ENCODE data around the gene FAM9C.
A peak's percentile ranks its signal among the peaks of the same experiment; 100 is the strongest.
"Not testable (repeated sequence)": the region's sequence is repeated elsewhere in the genome, so short reads cannot be mapped to it uniquely, and the experiment has no call there.

FAM9C gene

DNA sequence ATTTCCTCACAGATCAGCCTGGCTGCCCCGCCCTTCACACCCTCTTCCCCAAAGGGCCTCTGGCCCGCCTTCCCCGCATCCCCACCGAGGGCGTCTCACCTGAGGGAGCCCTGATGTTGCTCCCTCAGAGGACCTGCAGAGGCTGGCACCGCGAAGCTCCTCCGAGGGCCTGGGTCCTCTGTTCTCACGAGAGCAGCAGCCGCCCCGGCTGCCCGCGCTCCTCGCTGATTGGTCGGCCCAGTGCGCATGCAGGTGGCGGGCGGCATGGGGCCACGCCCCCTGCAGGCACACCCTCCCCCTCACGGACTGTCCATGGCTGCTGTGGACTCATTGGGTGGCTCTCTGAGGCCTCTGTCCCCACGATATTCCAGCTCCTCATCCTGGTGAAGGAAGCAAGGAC is at the start of gene FAM9C:
TSS of gene FAM9C (minus strand) at position 180 of the 400 bp plus-strand sequence. CDS start 831 bp downstream, outside the sequence.
- DNase-seq (ENCODE audit: low read depth) = no peak

DNA sequence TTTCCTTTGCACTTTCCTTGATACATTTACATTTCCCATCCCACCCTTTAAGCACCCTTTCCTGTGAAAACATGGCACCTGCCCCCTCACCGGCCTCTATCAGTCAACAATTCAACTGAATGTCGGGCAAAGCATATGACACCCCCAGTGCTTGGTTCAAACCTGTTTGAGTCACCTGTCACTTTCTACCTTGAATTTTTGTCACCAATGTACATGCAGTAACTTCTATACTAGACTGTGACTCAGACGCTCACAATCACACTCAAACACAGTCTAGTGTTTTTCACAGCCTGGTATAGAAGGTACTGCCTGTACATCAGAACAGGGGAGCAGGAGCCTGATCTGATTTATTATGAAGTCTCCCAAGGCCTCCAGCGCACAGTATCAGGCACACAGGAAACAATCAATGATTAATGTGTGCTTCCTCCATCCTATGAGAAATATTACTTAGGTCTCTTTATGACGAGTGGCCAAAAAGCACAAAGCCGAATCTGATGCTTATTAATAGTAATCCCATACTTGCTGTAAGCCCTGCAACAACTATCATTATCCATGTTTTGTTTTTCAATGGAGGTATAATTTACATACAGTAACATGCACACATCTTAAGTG is 49.2 kb upstream of the FAM9C start:
- no peak for DNase-seq (ENCODE audit: low read depth)

DNA sequence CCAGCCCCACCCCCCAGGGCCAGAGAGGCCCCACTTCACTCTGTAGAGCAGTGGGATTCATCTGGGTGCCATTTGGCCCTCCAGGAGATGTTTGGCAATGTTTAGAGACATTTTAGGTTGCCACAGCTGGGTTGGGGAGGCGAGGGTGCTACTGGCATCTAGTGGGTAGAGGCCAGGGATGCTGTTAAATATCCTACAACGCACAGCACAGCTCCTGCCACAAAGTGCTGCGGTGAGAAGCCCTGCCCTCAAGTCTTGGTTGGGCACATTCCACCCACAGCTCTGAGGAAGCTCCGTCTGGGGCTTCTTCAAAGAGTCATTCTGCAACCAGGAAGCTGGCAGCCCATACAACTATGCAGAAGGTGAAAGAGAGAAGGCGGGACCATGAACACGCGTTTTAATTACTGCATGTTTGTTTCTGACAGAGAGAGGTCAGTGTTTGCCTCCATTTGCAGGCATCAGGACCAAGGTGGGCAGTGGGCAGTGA is 48.1 kb upstream of the FAM9C start:
- peak; percentile 55 for DNase-seq (ENCODE audit: low read depth)

DNA sequence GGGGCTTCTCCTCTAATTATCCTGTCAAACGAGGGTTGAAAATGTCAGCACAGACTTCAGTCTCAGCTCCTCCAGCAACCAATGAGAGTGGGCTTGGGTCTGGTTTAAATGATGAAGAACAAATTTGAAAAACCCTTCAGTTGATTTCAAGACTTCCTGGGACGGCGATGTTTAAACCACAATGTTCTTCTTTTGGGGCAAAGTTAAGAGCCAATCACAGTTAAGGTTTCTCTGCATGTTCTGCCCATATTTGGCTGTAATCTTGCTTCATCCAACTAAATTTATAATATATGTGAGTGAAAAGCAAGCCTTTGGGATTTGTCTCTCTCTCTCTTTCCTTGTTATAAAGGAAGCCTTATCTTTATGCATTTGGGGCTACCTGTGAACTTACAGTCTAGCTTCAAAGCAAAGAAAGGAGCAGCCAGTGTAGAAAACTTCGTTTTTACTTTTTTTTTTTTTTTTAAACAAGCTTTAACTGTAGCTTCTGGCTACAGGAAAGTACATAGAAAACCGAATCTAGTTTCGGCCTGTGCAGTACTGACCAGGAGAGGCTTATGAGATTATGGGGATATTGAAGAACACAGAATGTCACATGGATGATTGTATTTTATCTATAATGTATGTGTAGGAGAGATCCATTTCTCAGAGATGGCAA is 46.8 kb upstream of the FAM9C start:
- no peak for DNase-seq (ENCODE audit: low read depth)

DNA sequence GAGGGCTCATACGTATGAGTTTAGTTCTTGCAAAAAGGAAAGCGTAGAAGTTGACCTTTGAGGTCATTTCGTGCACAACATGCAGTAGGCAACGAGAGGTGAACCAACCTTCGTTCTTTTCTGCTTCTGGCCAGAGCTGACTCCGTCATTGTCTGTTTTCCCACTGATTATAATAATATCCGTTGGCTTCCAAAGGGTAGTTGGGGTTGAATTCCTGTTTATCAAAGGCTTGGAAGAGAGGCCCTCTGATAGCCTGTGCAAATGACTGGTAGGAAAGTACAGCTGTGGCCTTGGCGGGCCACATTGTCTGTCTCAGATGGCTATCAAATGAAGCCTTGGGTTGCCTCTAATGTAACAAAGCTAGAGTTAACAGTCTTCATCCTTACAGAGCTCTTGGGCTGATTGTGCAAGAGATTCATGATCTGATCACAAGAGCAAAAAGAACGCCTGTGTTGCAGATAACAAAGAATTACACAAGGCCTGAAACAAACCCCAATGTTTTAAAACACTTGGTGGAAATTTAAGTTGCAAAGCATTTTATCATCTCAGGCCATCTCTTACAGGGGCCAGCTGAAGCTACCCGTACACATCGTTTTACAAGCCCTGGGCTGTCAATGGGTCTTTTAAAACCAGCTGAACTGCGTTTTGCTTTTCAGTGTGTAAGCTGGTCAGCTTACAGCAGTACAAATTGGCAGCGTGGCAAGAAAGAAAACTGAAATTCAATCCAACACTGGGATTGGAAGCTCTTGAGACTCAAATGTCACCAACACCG is 46.1 kb upstream of the FAM9C start:
- no peak for DNase-seq (ENCODE audit: low read depth)

DNA sequence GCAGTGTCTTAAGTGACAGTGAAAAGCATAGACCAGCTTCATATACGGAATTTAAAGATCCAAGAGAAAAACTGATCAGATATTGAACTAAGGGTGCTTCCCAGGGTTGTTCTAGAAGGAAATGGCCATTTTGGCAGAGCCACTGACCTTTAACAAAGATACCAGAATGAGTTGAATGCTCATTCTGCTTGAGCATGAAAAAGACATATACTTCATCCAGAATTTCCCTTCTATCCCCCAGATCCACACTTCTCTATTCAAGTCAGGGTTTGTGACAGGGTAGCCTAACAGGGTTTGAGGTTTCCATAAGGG is 45.6 kb upstream of the FAM9C start:
- DNase-seq (ENCODE audit: low read depth) = no peak

DNA sequence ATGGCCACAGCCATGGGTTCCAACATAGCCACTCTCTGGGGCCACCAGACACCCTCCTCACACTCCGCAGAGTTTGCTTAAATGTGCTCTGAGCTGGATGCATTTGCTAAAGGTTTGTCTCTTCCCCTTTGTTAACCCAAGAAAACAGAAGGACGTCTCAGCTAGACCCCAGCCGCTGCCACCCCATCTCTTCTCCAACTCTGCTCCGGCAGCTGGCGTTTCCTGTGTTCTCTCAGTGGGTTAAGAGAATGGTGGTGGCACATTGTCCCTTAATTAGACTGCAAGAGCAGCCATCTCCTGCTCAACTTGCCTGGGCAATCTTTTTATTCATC is 43.7 kb upstream of the FAM9C start:
- no peak for DNase-seq (ENCODE audit: low read depth)

DNA sequence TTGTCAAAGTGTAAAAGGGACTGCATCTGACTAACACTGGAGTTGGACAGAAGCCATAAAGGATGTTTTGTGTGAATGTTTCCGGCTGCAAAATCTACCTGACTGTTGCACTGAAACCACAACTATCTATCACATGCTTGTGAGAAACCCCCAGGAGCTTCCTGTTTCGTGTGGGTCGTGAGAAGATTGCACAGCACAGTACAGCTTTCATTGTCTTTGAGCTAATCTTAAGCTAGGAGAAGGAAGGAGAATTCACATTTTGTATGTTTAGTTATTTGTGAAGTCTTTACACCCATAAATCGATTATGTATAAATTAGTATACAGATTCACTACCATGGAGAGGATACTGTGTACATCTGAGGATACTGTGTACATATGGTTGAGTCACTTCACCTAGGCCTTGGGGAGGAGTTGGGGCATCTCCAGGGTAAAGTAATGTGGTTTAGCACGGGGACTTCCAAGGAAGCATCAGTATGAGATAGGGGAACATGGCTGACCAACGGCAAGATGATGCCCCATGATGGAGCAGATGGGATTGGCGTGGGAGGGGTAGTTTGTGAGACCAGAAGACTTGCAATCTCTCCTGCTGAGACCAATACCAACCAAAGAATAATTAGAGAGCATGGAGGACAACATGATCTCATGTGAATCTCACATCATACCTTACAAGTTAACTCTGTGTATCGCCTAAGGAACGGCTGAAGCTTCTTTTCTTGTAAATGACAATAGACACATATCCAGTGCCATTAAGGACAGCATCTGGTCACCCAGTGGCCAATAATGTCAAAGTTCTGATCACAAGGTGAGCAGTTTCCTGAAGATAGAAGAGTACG is 43.1 kb upstream of the FAM9C start:
- peak; percentile 60 for DNase-seq (ENCODE audit: low read depth)

DNA sequence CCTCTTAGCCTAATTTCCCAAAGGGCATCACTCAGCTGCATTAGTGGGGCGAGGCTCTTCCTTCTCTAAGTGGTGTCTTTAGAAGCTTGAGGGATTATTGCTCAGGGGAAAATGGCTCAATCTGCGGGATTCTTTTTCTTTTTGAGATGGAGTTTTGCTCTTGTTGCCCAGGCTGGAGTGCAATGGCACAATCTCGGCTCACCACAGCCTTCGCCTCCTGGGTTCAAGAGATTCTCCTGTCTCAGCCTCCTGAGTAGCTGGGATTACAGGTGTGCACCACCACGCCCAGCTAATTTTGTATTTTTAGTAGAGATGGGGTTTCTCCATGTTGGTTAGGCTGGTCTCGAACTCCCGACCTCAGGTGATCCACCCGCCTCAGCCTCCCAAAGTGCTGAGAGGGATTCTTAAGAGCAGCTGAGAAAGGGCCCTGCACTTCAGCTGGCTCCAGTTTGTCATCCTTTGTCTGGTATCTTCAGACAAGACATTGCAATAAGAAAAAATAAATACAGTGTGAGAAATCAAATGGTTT is 42.4 kb upstream of the FAM9C start:
- DNase-seq (ENCODE audit: low read depth) = not testable (repeated sequence)

DNA sequence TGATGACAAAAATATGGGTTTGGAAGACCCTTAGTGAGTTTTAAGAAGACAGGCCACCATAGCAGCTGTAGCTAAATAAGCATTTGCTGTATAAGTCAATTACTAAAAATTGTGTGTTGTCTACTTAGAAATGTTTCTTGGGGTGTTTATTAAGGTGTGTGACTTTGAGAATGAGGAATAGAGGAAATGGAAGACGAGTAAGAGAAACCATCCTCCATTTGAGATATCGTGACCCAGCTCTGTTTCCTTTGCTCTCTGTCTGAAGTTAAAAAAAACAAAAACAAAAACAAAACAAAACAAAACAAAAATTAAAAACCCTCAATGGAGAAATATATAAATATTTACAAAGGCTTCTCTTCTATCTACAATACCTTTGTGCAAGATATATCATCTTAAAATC is 41.7 kb upstream of the FAM9C start:
- DNase-seq (ENCODE audit: low read depth) = no peak

DNA sequence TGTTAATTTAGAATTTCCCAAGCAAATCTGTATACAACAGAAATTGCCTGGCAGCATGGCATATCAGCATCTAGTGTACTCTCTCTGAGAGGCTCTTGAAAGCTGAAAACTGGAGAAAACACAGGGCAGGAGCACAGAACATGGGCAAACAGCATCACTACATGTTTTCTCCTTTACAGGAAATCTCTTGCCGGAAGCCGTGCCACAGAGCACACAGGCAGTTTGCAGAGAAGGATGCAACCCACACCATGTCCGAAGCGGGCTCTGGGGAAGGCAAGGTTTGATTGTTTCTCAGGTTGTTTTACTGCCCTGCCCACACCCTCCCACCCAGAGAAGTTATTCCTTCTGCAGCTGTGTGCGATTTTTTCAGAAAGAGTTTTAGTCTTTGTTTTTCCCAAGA is 41.1 kb upstream of the FAM9C start:
- no peak for DNase-seq (ENCODE audit: low read depth)

DNA sequence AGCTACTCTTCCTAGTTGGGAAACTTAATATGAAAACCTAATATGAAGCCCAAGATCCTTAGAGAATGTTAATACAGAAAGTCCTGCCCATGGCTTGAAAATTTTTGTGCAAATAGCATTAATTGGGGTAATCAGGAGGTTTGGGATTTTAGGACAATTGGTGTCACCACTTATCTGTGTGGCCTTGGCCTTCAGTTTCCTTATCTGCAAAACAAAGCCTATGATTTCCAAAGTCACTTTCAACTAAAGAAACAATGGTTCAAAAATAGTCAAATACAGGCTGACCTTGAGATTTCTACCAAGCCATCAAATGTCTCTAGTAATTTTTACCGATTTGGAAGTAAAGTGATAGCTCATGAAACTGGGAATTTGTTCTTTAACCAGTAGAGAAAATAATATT is 40.2 kb upstream of the FAM9C start:
- no peak for DNase-seq (ENCODE audit: low read depth)

DNA sequence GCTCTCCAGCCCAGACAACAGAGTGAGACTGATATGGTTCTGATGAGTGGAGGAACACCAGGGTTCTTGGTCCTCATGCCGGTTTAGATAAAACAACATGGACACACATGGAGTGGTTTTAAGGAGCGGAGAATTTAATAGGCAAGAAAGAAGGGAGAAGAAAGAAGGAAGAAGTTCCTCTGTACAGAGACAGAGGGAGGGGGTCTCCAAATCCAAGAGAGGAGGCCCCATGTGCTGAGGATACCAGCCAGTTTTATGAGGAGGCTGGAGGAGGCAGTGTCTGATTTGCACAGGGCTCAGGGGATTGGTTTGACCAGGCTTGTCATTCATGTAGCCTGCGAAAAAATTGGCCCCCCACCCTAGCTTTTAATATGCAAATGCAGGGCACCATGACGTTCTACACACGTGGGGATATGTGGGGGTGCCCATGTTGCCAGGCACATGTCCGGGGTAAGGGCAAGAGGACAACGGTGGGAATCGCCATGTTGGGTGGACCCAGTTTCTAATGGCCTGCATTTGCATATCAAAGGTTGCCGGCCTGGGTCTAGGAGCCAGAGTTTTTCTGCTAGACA is 39.4 kb upstream of the FAM9C start:
- not testable (repeated sequence) for DNase-seq (ENCODE audit: low read depth)

DNA sequence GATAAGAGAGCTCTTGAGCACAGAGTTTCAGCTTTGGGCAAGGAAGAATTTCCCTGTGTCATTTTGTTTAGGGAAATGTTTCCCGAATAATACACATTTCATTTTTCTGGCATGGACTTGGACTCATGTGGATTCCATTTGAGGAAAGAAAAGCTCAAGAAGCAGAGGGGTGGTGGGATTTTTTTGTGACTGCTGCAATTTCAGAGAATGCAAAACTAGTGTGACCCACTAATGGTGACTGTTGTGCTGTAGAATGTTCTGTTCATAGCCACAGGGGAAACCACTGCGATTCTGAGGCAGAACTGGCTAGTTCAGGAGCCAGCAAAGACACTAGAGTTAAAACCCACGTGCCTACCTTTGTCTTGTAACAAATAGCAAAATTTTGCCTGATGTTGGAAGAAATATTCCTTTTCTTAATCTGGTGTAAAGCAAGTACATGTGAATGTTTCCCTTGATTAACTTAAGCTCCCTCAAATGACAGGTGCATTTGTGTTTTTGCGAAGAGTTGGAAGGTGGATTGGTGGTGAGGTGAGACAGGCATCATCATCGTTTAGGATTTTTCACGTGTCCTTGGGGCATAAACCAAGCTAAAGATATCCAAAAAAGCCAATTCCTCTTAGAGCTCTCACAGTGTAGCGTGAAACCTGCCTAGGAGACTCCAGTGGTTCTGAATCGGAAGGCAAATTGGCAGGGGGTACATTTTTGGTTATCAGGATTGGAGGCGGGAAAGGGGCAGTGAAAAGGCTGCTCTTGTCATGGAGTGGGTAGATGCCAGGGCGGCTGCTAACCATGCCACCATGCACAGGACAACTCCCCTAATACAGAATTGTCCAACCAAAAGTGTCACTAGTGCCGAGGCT is 38.0 kb upstream of the FAM9C start:
- DNase-seq (ENCODE audit: low read depth) = no peak

DNA sequence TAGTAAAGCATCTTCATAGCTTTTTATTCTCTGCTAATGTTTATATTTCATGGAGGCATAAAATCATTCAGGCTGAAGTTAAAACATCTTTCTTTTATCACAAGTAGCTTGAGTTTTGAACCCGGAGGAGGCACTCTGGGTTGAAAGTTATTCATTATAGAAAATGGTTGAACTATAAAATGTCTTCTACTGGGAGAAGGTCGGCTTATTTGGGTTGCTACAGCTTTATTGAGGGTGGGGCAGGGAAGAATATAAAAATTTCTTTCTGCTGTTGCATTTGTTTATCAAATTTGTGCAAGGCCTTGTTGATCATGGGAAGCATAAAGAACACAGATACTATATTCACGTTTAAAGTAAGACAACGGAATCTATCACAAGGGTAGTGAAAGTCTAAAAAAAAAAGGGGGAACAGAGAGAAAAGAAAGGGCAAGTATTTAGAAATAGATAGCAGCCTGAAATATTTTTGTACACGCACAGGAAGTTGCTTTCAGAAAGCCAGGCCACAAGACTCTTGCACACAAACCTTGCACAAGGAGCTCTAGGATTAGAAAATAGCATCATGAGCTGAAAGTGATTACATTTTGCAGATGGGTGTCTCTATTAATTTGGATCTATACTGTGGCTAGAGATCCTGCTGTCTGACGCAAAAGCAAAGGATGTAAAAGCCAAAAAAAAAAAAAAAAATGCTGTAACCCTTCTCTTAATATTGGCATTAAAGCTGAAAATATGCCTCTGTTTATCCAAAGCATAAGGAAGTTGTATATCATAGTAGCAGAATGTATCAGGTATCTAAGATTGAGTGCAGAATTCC is 37.2 kb upstream of the FAM9C start:
- no peak for DNase-seq (ENCODE audit: low read depth)

DNA sequence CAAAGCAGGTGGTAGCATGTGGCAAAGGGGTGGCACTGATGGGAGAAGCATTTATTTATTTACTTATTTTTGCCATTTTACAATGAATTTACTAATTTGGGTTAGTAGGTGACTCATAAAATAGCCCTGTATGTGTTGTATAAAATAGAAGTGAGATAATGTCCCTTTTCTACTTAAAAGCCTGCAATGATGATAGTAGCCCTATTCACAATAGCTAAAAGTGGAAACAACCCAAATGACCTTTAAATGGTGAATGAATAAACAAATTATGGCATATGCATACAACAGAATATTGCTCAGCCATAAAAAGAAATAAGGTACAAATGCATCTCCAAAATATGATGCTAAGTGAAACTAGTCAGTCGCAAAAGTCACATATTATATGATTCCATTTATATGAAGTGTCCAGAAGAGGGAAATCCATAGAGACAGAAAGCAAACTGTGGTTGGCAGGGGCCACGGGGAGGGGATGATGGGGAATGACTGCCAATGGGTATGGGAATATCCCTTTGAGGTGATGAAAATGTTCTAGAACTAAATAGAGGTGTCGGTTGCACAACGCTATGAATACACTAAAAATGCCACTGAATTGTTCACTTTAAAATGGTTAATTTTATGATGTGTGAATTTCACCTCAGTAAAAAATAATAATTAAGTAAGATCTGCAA is 35.8 kb upstream of the FAM9C start:
- DNase-seq (ENCODE audit: low read depth) = no peak

DNA sequence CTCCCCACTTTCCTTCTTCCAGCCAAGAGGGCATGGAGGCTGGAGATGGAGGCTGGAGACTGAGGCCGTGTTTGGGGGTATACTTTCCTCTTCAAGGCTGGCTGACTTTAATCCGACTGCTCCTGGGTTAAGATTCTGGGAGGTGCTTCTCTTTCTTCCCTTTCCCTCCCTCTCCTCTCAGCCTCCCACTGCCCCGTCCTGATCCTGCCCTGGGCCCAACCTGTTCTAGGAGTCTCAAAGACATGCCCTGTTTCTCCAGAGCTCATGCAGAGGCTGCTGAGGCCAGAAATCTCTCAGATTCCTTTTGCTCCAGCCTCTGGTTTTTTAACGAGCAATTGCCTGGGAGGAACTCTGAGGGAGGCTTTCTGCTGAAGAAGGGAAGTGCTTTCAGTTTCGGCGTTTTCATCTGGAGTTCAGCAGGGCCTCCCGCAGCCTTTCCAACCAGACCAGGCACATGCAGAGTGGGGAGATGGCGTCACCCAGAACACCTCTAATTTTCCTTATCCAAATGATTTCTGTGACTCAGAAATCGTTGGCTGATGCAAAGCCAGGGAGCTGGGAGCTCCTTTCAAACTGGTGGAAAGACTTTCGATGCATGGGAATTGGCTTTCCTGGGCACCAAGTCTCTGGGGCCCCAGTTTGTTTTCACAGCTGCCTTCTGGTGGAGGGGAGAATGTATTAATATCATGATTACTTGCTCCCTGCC is 34.5 kb upstream of the FAM9C start:
- no peak for DNase-seq (ENCODE audit: low read depth)

DNA sequence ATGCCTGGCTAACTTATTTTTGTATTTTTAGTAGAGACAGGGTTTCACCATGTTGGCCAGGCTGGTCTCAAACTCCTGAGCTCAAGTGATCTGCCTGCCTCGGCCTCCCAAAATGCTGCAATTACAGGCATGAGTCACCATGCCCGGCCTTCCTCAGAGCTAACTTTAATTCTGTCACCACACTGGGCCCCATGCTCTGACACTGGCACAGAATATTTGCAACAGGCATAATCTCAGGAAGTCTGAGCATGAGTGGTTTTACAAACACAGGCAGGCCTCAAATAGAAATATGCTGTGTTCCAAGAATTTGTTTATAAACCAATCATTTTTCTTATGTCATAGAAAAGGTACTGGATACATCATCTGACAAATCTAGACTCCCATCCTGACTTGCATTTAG is 32.7 kb upstream of the FAM9C start:
- DNase-seq (ENCODE audit: low read depth) = no peak

Measured in activated gamma-delta T cell treated with anti-CD3 and anti-CD28 coated beads, Interleukin-2, amount 50 U/mL, for 16 hours (primary cell).